H9 (cell line): Measurements from ENCODE around the gene NCL. TPM values are rescaled to one million over a fixed set of nuclear protein-coding genes. Genes with fewer than 3 reads are reported as not detected.

Experiments used
- DNase-seq: peaks from one replicate; pipeline ENCODE4 v3.0.0-alpha.2; 2017
- H2AFZ ChIP-seq: one replicate; pipeline ENCODE4 v1.6.1; 2013; ENCODE audit warnings: mild to moderate bottlenecking, low read length, control low read depth, moderate library complexity
- H2AK5ac ChIP-seq: 2 replicates; pipeline ENCODE4 v1.6.1; 2013; ENCODE audit warnings: low read length, control low read depth, mixed read lengths; ENCODE audit not compliant: insufficient read length
- H2BK120ac ChIP-seq: one replicate; pipeline ENCODE4 v1.6.1; 2013; ENCODE audit warnings: low read depth, mild to moderate bottlenecking, low read length, control low read depth, inconsistent platforms; ENCODE audit not compliant: poor library complexity, severe bottlenecking
- H2BK12ac ChIP-seq: 2 replicates; pipeline ENCODE4 v1.6.1; 2013; ENCODE audit warnings: low read length, control low read depth, mixed read lengths, low read depth; ENCODE audit not compliant: insufficient read length
- H2BK15ac ChIP-seq: 2 replicates; pipeline ENCODE4 v1.6.1; 2013; ENCODE audit warnings: low read depth, low read length, control low read depth
- H2BK20ac ChIP-seq: one replicate; pipeline ENCODE4 v1.6.1; 2013; ENCODE audit warnings: low read depth, mild to moderate bottlenecking, low read length, control low read depth, inconsistent platforms; ENCODE audit not compliant: poor library complexity, severe bottlenecking
- H2BK5ac ChIP-seq: 2 replicates; pipeline ENCODE4 v1.6.1; 2013; ENCODE audit warnings: low read length, control low read depth, mixed read lengths; ENCODE audit not compliant: insufficient read length
- H3K14ac ChIP-seq: 2 replicates; pipeline ENCODE4 v1.6.1; 2013; ENCODE audit warnings: low read length, control low read depth; ENCODE audit not compliant: insufficient read depth
- H3K18ac ChIP-seq: 2 replicates; pipeline ENCODE4 v1.6.1; 2013; ENCODE audit warnings: low read depth, mild to moderate bottlenecking, mixed read lengths, low read length, control low read depth; ENCODE audit not compliant: insufficient read length
- H3K23ac ChIP-seq: 2 replicates; pipeline ENCODE4 v1.6.1; 2013; ENCODE audit warnings: low read length, control low read depth, mixed read lengths, low read depth; ENCODE audit not compliant: insufficient read length
- H3K23me2 ChIP-seq: 2 replicates; pipeline ENCODE4 v1.6.1; 2013; ENCODE audit warnings: low read depth, mild to moderate bottlenecking, mixed read lengths, low read length, control low read depth; ENCODE audit not compliant: insufficient read length, poor library complexity, severe bottlenecking
- H3K27ac ChIP-seq: 2 replicates; pipeline ENCODE4 v1.5.1; 2013; ENCODE audit warnings: low read length, control low read depth, mixed read lengths, low read depth; ENCODE audit not compliant: insufficient read length
- H3K27me3 ChIP-seq: 2 replicates; pipeline ENCODE4 v1.6.1; 2013; ENCODE audit warnings: low read length, control low read depth, inconsistent platforms; ENCODE audit not compliant: insufficient read depth
- H3K4ac ChIP-seq: 2 replicates; pipeline ENCODE4 v1.6.1; 2013; ENCODE audit warnings: low read depth, mild to moderate bottlenecking, control low read depth, inconsistent platforms, low read length, moderate library complexity
- H3K4me1 ChIP-seq: 2 replicates; pipeline ENCODE4 v1.6.1; 2013; ENCODE audit warnings: low read length, control low read depth, inconsistent platforms; ENCODE audit not compliant: insufficient read depth
- H3K4me2 ChIP-seq: 2 replicates; pipeline ENCODE4 v1.6.1; 2013; ENCODE audit warnings: low read length, control low read depth, mixed read lengths; ENCODE audit not compliant: insufficient read length, insufficient read depth
- H3K56ac ChIP-seq: 2 replicates; pipeline ENCODE4 v1.6.1; 2013; ENCODE audit warnings: low read depth, mild to moderate bottlenecking, mixed read lengths, low read length, control low read depth; ENCODE audit not compliant: insufficient read length
- H3K79me1 ChIP-seq: 2 replicates; pipeline ENCODE4 v1.6.1; 2013; ENCODE audit warnings: low read depth, mild to moderate bottlenecking, moderate library complexity, low read length, control low read depth, inconsistent platforms; ENCODE audit not compliant: insufficient read depth, poor library complexity, severe bottlenecking
- H3K79me2 ChIP-seq: 2 replicates; pipeline ENCODE4 v1.6.1; 2013; ENCODE audit warnings: low read length, control low read depth, inconsistent platforms; ENCODE audit not compliant: insufficient read depth
- H3K9ac ChIP-seq: 2 replicates; pipeline ENCODE4 v1.6.1; 2013; ENCODE audit warnings: low read length, control low read depth, mixed read lengths; ENCODE audit not compliant: insufficient read length; ENCODE audit errors: extremely low read depth
- H3K9me3 ChIP-seq: one replicate; pipeline ENCODE4 v1.6.1; 2013; ENCODE audit warnings: low read depth, low read length, inconsistent platforms; ENCODE audit not compliant: control insufficient read depth
- H3T11ph ChIP-seq: one replicate; pipeline ENCODE4 v1.6.1; 2013; ENCODE audit warnings: mild to moderate bottlenecking, low read length, control low read depth, inconsistent platforms
- H4K20me1 ChIP-seq: one replicate; pipeline ENCODE4 v1.6.1; 2013; ENCODE audit not compliant: control insufficient read depth, insufficient read length, insufficient read depth
- H4K5ac ChIP-seq: 2 replicates; pipeline ENCODE4 v1.6.1; 2013; ENCODE audit warnings: low read depth, mild to moderate bottlenecking, mixed read lengths, low read length, control low read depth; ENCODE audit not compliant: insufficient read length
- H4K8ac ChIP-seq: replicated peaks from 2 replicates; pipeline ENCODE4 v1.6.1; 2013; ENCODE audit warnings: low read length, control low read depth, mixed read lengths, low read depth; ENCODE audit not compliant: insufficient read length
- H4K91ac ChIP-seq: 2 replicates; pipeline ENCODE4 v1.6.1; 2013; ENCODE audit warnings: low read depth, mild to moderate bottlenecking, moderate library complexity, mixed read lengths, low read length, control low read depth; ENCODE audit not compliant: insufficient read length
- H3K27ac Mint-ChIP-seq, 3 experiments: 2 replicates in 2 of 3; 3 replicates in 1 of 3; pipeline ENCODE4 v1.8.0; 2020 to 2021; ENCODE audit warnings: mixed read lengths in 3 of 3, mild to moderate bottlenecking in 1 of 3, moderate library complexity in 1 of 3
- H3K27me3 Mint-ChIP-seq: 2 replicates; pipeline ENCODE4 v1.8.0; 2021; ENCODE audit warnings: low read depth, mild to moderate bottlenecking, moderate library complexity, mixed read lengths
- H3K36me3 Mint-ChIP-seq, 3 experiments: 2 replicates in 2 of 3; 3 replicates in 1 of 3; pipeline ENCODE4 v1.8.0; 2020 to 2021; ENCODE audit warnings: low read depth in 3 of 3, mixed read lengths in 3 of 3; ENCODE audit not compliant: insufficient read depth in 1 of 3
- H3K4me1 Mint-ChIP-seq, 2 experiments: 2 replicates each; pipeline ENCODE4 v1.8.0; 2020; ENCODE audit warnings: mixed read lengths in 2 of 2
- H3K4me3 Mint-ChIP-seq, 2 experiments: 2 replicates in 1 of 2; 3 replicates in 1 of 2; pipeline ENCODE4 v1.8.0; 2020 to 2021; ENCODE audit warnings: mild to moderate bottlenecking in 2 of 2, mixed read lengths in 2 of 2, moderate library complexity in 1 of 2
- H3K9me3 Mint-ChIP-seq, 2 experiments: 2 replicates in 1 of 2; 3 replicates in 1 of 2; pipeline ENCODE4 v1.8.0; 2020; ENCODE audit warnings: mild to moderate bottlenecking in 2 of 2, mixed read lengths in 2 of 2, moderate library complexity in 1 of 2
- CTCF ChIP-seq: fragments of 200-600 bp; sonication (generic); conservative IDR thresholded peaks from 3 replicates; pipeline ENCODE4 v1.8.0; 2021; ENCODE audit warnings: antibody characterized with exemption, mild to moderate bottlenecking
- WGBS: extraction: QIAGEN DNeasy Blood & Tissue Kit; methylation state at CpG from one replicate; pipeline ENCODE4 v1.1.7; 2013; ENCODE audit warnings: missing lambda C conversion rate, low lambda C conversion rate, mixed read lengths; ENCODE audit not compliant: insufficient read length; ENCODE audit errors: extremely low coverage; 5-methylcytosine and 5-hydroxymethylcytosine counted together
- total RNA-seq: library from RNA; stranded (reverse); gene quantifications from 2 replicates; pipeline ENCODE4 v1.2.1, GENCODE V29; 2021

The NCL gene
- total RNA-seq, 1 experiment from 2014 or later: 1,269 TPM

GRCh38 chr2:231452799-231453508 is 11.3 kb downstream of the NCL start:
- Histone ChIP-seq H3K4me2 (no peak overlapping the region), H2AFZ (no peak overlapping the region), H3K18ac (peak overlapping the region; percentile 11), H3K23me2 (no peaks in the 10 kb centered on the region), H4K91ac (no peak overlapping the region), H4K20me1 (no peaks in the 10 kb centered on the region), H3K23ac (no peak overlapping the region), H2BK120ac (no peak overlapping the region), H3K9ac (no peak overlapping the region), H3K4me1 (no peaks in the 10 kb centered on the region), H3K4ac (no peak overlapping the region), H3K79me2 (no peaks in the 10 kb centered on the region), H3K56ac (no peak overlapping the region), H2BK5ac (no peak overlapping the region), H3K14ac (no peak overlapping the region), H3K9me3 (no peaks in the 10 kb centered on the region), H3T11ph (no peak overlapping the region), H2BK15ac (no peak overlapping the region), H3K27me3 (no peaks in the 10 kb centered on the region), H4K5ac (no peak overlapping the region), H2AK5ac (no peak overlapping the region), H3K79me1 (no peaks in the 10 kb centered on the region), H3K27ac (no peak overlapping the region), H4K8ac (no peak overlapping the region), H2BK12ac (no peak overlapping the region), H2BK20ac (no peak overlapping the region)
- WGBS: no CpG with 5 or more reads among the region's 10 CpGs
- no peak for TF ChIP-seq CTCF
- peak overlapping the region in 1 of 2 experiments; percentile 18; a peak in 1 of 5 replicates for H3K4me3 Mint-ChIP-seq
- peaks cover 49 to 75% (median 56%) of the 10 kb centered on the region in 3 experiments for H3K36me3 Mint-ChIP-seq
- H3K27ac Mint-ChIP-seq: peak overlapping the region; percentile 48 to 97 (median 96); a peak in 4 of 7 replicates
- peaks cover 21 to 25% of the 10 kb centered on the region in 2 experiments for H3K4me1 Mint-ChIP-seq
- H3K27me3 Mint-ChIP-seq: no peaks in the 10 kb centered on the region; the same call in 1 of the 2 replicates
- DNase-seq: peak; percentile 65
- no peaks in the 10 kb centered on the region for H3K9me3 Mint-ChIP-seq
